ENCODE results near the gene ILRUN. TPM values are rescaled to one million over a fixed set of nuclear protein-coding genes. Genes with fewer than 3 reads are reported as not detected.
"Not testable (repeated sequence)": the region's sequence is repeated elsewhere in the genome, so short reads cannot be mapped to it uniquely, and the experiment has no call there.

Gene ILRUN
- total RNA-seq, 8 experiments from 2014 or later, result 14.1 to 73.8 (median 23.5) TPM

GRCh38 chr6:34671367-34671766 is 25.2 kb downstream of the ILRUN start:
- in situ Hi-C loops (cut with MboI; ENCODE audit: low pct_unique_long_range_greater_than_20kb in 2 of 9, low sequenced_read_pairs in 9 of 9, unreplicated experiment in 9 of 9), result no loop called here
- peak in 3 of 8 experiments; percentile 5 to 12 (median 12) for ATAC-seq (replicated peaks in 6 of 8)
- Histone ChIP-seq H3K27ac (no peak overlapping the region), H3K4me3 (no peak overlapping the region), H3K4me1 (replicated peaks in 1 of 2) (no peaks in the 10 kb centered on the region)
- 17 to 100% (median 90%) methylated on average over 1 of the region's 1 CpG; no CpG with 5 or more reads in 1 of the 10 experiments for WGBS, 10 experiments

GRCh38 chr6:34668799-34669198 is 27.8 kb downstream of the ILRUN start:
- H3K4me1 ChIP-seq (replicated peaks in 1 of 2); H3K4me3 ChIP-seq; ATAC-seq (replicated peaks in 6 of 8); H3K27ac ChIP-seq; in situ Hi-C loops (cut with MboI; ENCODE audit: low pct_unique_long_range_greater_than_20kb in 2 of 9, low sequenced_read_pairs in 9 of 9, unreplicated experiment in 9 of 9): not testable (repeated sequence)
- 98 to 100% (median 100%) methylated on average over 3 to 4 of the region's 5 CpGs; no CpG with 5 or more reads in 5 of the 10 experiments for WGBS, 10 experiments

GRCh38 chr6:34667481-34668238 is 28.9 kb downstream of the ILRUN start:
- Histone ChIP-seq H3K4me3 (no peak overlapping the region), H3K27ac (no peak overlapping the region), H3K4me1 (replicated peaks in 1 of 2) (no peaks in the 10 kb centered on the region)
- in situ Hi-C loops (cut with MboI; ENCODE audit: low pct_unique_long_range_greater_than_20kb in 2 of 9, low sequenced_read_pairs in 9 of 9, unreplicated experiment in 9 of 9), result no loop called here
- no peak for ATAC-seq (replicated peaks in 6 of 8)
- WGBS, 10 experiments, result 66 to 100% (median 91%) methylated on average over 1 to 4 of the region's 4 CpGs

- ATAC-seq (replicated peaks in 6 of 8), result no peak
- in situ Hi-C loops (cut with MboI; ENCODE audit: low pct_unique_long_range_greater_than_20kb in 2 of 9, low sequenced_read_pairs in 9 of 9, unreplicated experiment in 9 of 9), result no loop called here
- Histone ChIP-seq H3K4me1 (replicated peaks in 1 of 2) (no peaks in the 10 kb centered on the region), H3K27ac (no peak overlapping the region), H3K4me3 (no peak overlapping the region)
- 79 to 100% (median 94%) methylated on average over 1 to 4 of the region's 4 CpGs; no CpG with 5 or more reads in 1 of the 10 experiments for WGBS, 10 experiments
Observed at GRCh38 chr6:34665019-34665418, 31.5 kb downstream of the ILRUN start.

- 58 to 100% (median 91%) methylated on average over 1 to 4 of the region's 4 CpGs for WGBS, 10 experiments
- no peaks in the 10 kb centered on the region for H3K4me1 ChIP-seq (replicated peaks in 1 of 2)
- H3K4me3 ChIP-seq, result no peak overlapping the region
- H3K27ac ChIP-seq, result no peak overlapping the region
- no peak for ATAC-seq (replicated peaks in 6 of 8)
- in situ Hi-C loops (cut with MboI; ENCODE audit: low pct_unique_long_range_greater_than_20kb in 2 of 9, low sequenced_read_pairs in 9 of 9, unreplicated experiment in 9 of 9), result no loop called here
Observed at GRCh38 chr6:34664256-34664971, 32.2 kb downstream of the ILRUN start.

- peak in 1 of 8 experiments; percentile 33 for ATAC-seq (replicated peaks in 6 of 8)
- no peak overlapping the region for H3K27ac ChIP-seq
- H3K4me1 ChIP-seq (replicated peaks in 1 of 2), result no peaks in the 10 kb centered on the region
- H3K4me3 ChIP-seq, result no peak overlapping the region
- in situ Hi-C loops (cut with MboI; ENCODE audit: low pct_unique_long_range_greater_than_20kb in 2 of 9, low sequenced_read_pairs in 9 of 9, unreplicated experiment in 9 of 9), result no loop called here
- WGBS, 10 experiments, result 30 to 88% (median 73%) methylated on average over 1 to 5 of the region's 5 CpGs; no CpG with 5 or more reads in 1 of the 10 experiments
Observed at GRCh38 chr6:34663831-34664255, 32.7 kb downstream of the ILRUN start.

GRCh38 chr6:34663371-34663770 is 33.2 kb downstream of the ILRUN start:
- H3K4me3 ChIP-seq, result no peak overlapping the region
- H3K27ac ChIP-seq, result no peak overlapping the region
- ATAC-seq (replicated peaks in 6 of 8), result no peak
- in situ Hi-C loops (cut with MboI; ENCODE audit: low pct_unique_long_range_greater_than_20kb in 2 of 9, low sequenced_read_pairs in 9 of 9, unreplicated experiment in 9 of 9), result no loop called here
- no peaks in the 10 kb centered on the region for H3K4me1 ChIP-seq (replicated peaks in 1 of 2)
- WGBS, 10 experiments, result 0 to 100% (median 80%) methylated on average over 1 to 2 of the region's 2 CpGs; no CpG with 5 or more reads in 1 of the 10 experiments

GRCh38 chr6:34661357-34661756 is 35.2 kb downstream of the ILRUN start:
- Histone ChIP-seq H3K4me1 (replicated peaks in 1 of 2) (peaks cover 0 to 15% of the 10 kb centered on the region in 2 donors), H3K4me3 (no peak overlapping the region), H3K27ac (no peak overlapping the region)
- WGBS, 10 experiments, result 86 to 100% (median 100%) methylated on average over 1 of the region's 1 CpG; no CpG with 5 or more reads in 3 of the 10 experiments
- ATAC-seq (replicated peaks in 6 of 8), result no peak
- in situ Hi-C loops (cut with MboI; ENCODE audit: low pct_unique_long_range_greater_than_20kb in 2 of 9, low sequenced_read_pairs in 9 of 9, unreplicated experiment in 9 of 9), result no loop called here

GRCh38 chr6:34658605-34659265 is 37.8 kb downstream of the ILRUN start:
- Histone ChIP-seq H3K27ac (no peak overlapping the region), H3K4me3 (no peak overlapping the region), H3K4me1 (replicated peaks in 1 of 2) (peaks cover 0 to 15% of the 10 kb centered on the region in 2 donors)
- peak in 1 of 8 experiments; percentile 65 for ATAC-seq (replicated peaks in 6 of 8)
- WGBS, 10 experiments, result 5 to 100% (median 85%) methylated on average over 1 to 5 of the region's 7 CpGs; no CpG with 5 or more reads in 1 of the 10 experiments
- in situ Hi-C loops (cut with MboI; ENCODE audit: low pct_unique_long_range_greater_than_20kb in 2 of 9, low sequenced_read_pairs in 9 of 9, unreplicated experiment in 9 of 9), result no loop called here

GRCh38 chr6:34657979-34658480 is 38.5 kb downstream of the ILRUN start:
- H3K27ac ChIP-seq; H3K4me3 ChIP-seq; in situ Hi-C loops (cut with MboI; ENCODE audit: low pct_unique_long_range_greater_than_20kb in 2 of 9, low sequenced_read_pairs in 9 of 9, unreplicated experiment in 9 of 9): not testable (repeated sequence)
- H3K4me1 ChIP-seq (replicated peaks in 1 of 2), result peaks cover 0 to 15% of the 10 kb centered on the region in 2 donors
- ATAC-seq (replicated peaks in 6 of 8), result peak in 3 of 8 experiments; percentile 6 to 43 (median 26)
- 17 to 100% (median 69%) methylated on average over 2 to 6 of the region's 6 CpGs; no CpG with 5 or more reads in 1 of the 10 experiments for WGBS, 10 experiments

- Histone ChIP-seq H3K27ac (no peak overlapping the region), H3K4me1 (replicated peaks in 1 of 2) (peaks cover 0 to 15% of the 10 kb centered on the region in 2 donors), H3K4me3 (peak overlapping the region in 1 of 5 donors; percentile 7)
- peak in 5 of 8 experiments; percentile 32 to 80 (median 54) for ATAC-seq (replicated peaks in 6 of 8)
- in situ Hi-C loops (cut with MboI; ENCODE audit: low pct_unique_long_range_greater_than_20kb in 2 of 9, low sequenced_read_pairs in 9 of 9, unreplicated experiment in 9 of 9), result no loop called here
- 0 to 100% (median 17%) methylated on average over 1 to 2 of the region's 2 CpGs; no CpG with 5 or more reads in 2 of the 10 experiments for WGBS, 10 experiments
Observed at GRCh38 chr6:34657307-34657978, 39.1 kb downstream of the ILRUN start.

- WGBS, 10 experiments, result 0 to 100% (median 60%) methylated on average over 1 of the region's 1 CpG; no CpG with 5 or more reads in 2 of the 10 experiments
- Histone ChIP-seq H3K4me1 (replicated peaks in 1 of 2) (peaks cover 0 to 15% of the 10 kb centered on the region in 2 donors), H3K27ac (no peak overlapping the region), H3K4me3 (no peak overlapping the region)
- ATAC-seq (replicated peaks in 6 of 8), result no peak
- in situ Hi-C loops (cut with MboI; ENCODE audit: low pct_unique_long_range_greater_than_20kb in 2 of 9, low sequenced_read_pairs in 9 of 9, unreplicated experiment in 9 of 9), result no loop called here
Observed at GRCh38 chr6:34657037-34657306, 39.6 kb downstream of the ILRUN start.

All from motor neuron (in vitro differentiated cells).